Neural cell (in vitro differentiated cells): ENCODE results near the gene GRAMD2A. TPM values are rescaled to one million over a fixed set of nuclear protein-coding genes. Genes with fewer than 3 reads are reported as not detected.

Experiments used
- H2AFZ ChIP-seq: fragments of 200-600, 300-800 bp; sonication (generic), shearing (Covaris generic); 2 replicates; pipeline ENCODE4 v1.6.0; 2014; ENCODE audit warnings: low read depth, mild to moderate bottlenecking, antibody characterized with exemption, low read length, moderate library complexity
- H3F3A ChIP-seq: fragments of 200-600 bp; shearing (Covaris generic); 2 replicates; pipeline ENCODE4 v1.6.1; 2016; ENCODE audit warnings: mild to moderate bottlenecking, moderate library complexity, mixed read lengths, antibody characterized with exemption, low read length; ENCODE audit not compliant: insufficient read depth, poor library complexity, severe bottlenecking
- H3K27ac ChIP-seq: fragments of 200-600, 300-800 bp; sonication (generic), shearing (Covaris generic); 2 replicates; pipeline ENCODE4 v1.5.1; 2014; ENCODE audit warnings: mild to moderate bottlenecking, low read length, moderate library complexity
- H3K27me3 ChIP-seq: fragments of 300-800, 200-600 bp; sonication (generic), shearing (Covaris generic); 2 replicates; pipeline ENCODE4 v1.6.0; 2014; ENCODE audit warnings: mild to moderate bottlenecking, low read depth, low read length, moderate library complexity; ENCODE audit not compliant: insufficient read depth
- H3K36me3 ChIP-seq: fragments of 300-800, 200-600 bp; sonication (generic), shearing (Covaris generic); 2 replicates; pipeline ENCODE4 v1.5.1; 2014; ENCODE audit warnings: mild to moderate bottlenecking, antibody characterized with exemption, low read length, moderate library complexity; ENCODE audit not compliant: insufficient read depth
- H3K4me2 ChIP-seq: fragments of 300-800, 200-600 bp; sonication (generic), shearing (Covaris generic); 2 replicates; pipeline ENCODE4 v1.6.0; 2014; ENCODE audit warnings: mild to moderate bottlenecking, low read length
- H3K4me3 ChIP-seq: fragments of 300-800, 200-600 bp; sonication (generic), shearing (Covaris generic); 2 replicates; pipeline ENCODE4 v1.5.1; 2014; ENCODE audit warnings: mild to moderate bottlenecking, low read length, moderate library complexity
- H3K79me2 ChIP-seq: fragments of 200-600 bp; shearing (Covaris generic); replicated peaks from 2 replicates; pipeline ENCODE4 v1.6.0; 2014; ENCODE audit warnings: mild to moderate bottlenecking, low read length, moderate library complexity; ENCODE audit not compliant: insufficient read depth
- H3K9ac ChIP-seq: fragments of 300-800, 200-600 bp; sonication (generic), shearing (Covaris generic); 2 replicates; pipeline ENCODE4 v1.6.1; 2016; ENCODE audit warnings: mild to moderate bottlenecking, low read length, mixed read lengths
- H3K9me2 ChIP-seq: fragments of 200-600 bp; shearing (Covaris generic); 2 replicates; pipeline ENCODE4 v1.6.1; 2016; ENCODE audit warnings: mild to moderate bottlenecking, low read length, mixed read lengths; ENCODE audit not compliant: insufficient read depth
- H3K9me3 ChIP-seq: fragments of 200-600, 300-800 bp; sonication (generic), shearing (Covaris generic); 2 replicates; pipeline ENCODE4 v1.6.1; 2016; ENCODE audit warnings: mild to moderate bottlenecking, mixed run types, low read length, moderate library complexity, mixed read lengths
- H4K20me1 ChIP-seq: fragments of 200-600 bp; shearing (Covaris generic); 2 replicates; pipeline ENCODE4 v1.6.1; 2016; ENCODE audit warnings: mild to moderate bottlenecking, mixed run types; ENCODE audit not compliant: insufficient read depth
- CTCF ChIP-seq: fragments of 450-650 bp; IDR thresholded peaks from 2 replicates; pipeline ENCODE4 v1.5.1; 2014; ENCODE audit warnings: antibody characterized with exemption, mild to moderate bottlenecking, moderate library complexity; ENCODE audit not compliant: poor library complexity, severe bottlenecking
- EP300 ChIP-seq: fragments of 450-650 bp; conservative IDR thresholded peaks from 2 replicates; pipeline ENCODE4 v1.6.1; 2014; ENCODE audit warnings: antibody characterized with exemption, mild to moderate bottlenecking, moderate library complexity; ENCODE audit not compliant: poor library complexity, severe bottlenecking
- EZH2 ChIP-seq: fragments of 200-600, 300-800 bp; shearing (Covaris generic), sonication (generic); IDR thresholded peaks from 2 replicates; pipeline ENCODE4 v1.6.1; 2014; ENCODE audit warnings: antibody characterized with exemption, low read length, borderline replicate concordance, mild to moderate bottlenecking; ENCODE audit not compliant: insufficient read depth, poor library complexity, severe bottlenecking
- MXI1 ChIP-seq: fragments of 450-650 bp; conservative IDR thresholded peaks from 2 replicates; pipeline ENCODE4 v1.6.1; 2014; ENCODE audit warnings: antibody characterized with exemption, mild to moderate bottlenecking; ENCODE audit not compliant: poor library complexity, severe bottlenecking
- POLR2AphosphoS5 ChIP-seq: IDR thresholded peaks from 2 replicates; pipeline ENCODE4 v1.6.1; 2012
- RAD21 ChIP-seq: fragments of 450-650 bp; conservative IDR thresholded peaks from 2 replicates; pipeline ENCODE4 v1.6.1; 2014; ENCODE audit warnings: antibody characterized with exemption, mild to moderate bottlenecking, moderate library complexity
- REST ChIP-seq: IDR thresholded peaks from 2 replicates; pipeline ENCODE4 v1.6.1; 2012; ENCODE audit warnings: borderline replicate concordance
- SMC3 ChIP-seq: fragments of 450-650 bp; conservative IDR thresholded peaks from 2 replicates; pipeline ENCODE4 v1.6.1; 2014; ENCODE audit warnings: antibody characterized with exemption, mild to moderate bottlenecking, moderate library complexity; ENCODE audit not compliant: poor library complexity
- TAF1 ChIP-seq: IDR thresholded peaks from 2 replicates; pipeline ENCODE4 v1.6.1; 2012; ENCODE audit warnings: low read depth
- polyA plus RNA-seq: library from polyadenylated mRNA; depleted of rRNA; stranded (reverse); fragments of >200 nt; gene quantifications from 2 replicates; pipeline ENCODE4 v1.2.3, GENCODE V29; 2014

The GRAMD2A gene
- polyA plus RNA-seq, 1 donor from 2014 or later = 1.9 TPM

- H3K27me3 ChIP-seq = no peaks in the 10 kb centered on the region
- H4K20me1 ChIP-seq = no peaks in the 10 kb centered on the region
- peak overlapping the region; percentile 95 for H3K9ac ChIP-seq
- H3K79me2 ChIP-seq = peaks cover 39% of the 10 kb centered on the region
- no peaks in the 10 kb centered on the region for H3K9me3 ChIP-seq
- no peaks in the 10 kb centered on the region for H3K9me2 ChIP-seq
- H3K4me3 ChIP-seq = peak overlapping the region; percentile 99
- peak overlapping the region; percentile 69 for H2AFZ ChIP-seq
- H3K36me3 ChIP-seq = no peaks in the 10 kb centered on the region
- peak overlapping the region; percentile 92 for H3K27ac ChIP-seq
- peak overlapping the region; percentile 84 for H3K4me2 ChIP-seq
- H3F3A ChIP-seq = no peaks in the 10 kb centered on the region
- TF ChIP-seq POLR2AphosphoS5 (peak; percentile 69), SMC3 (no peak), EP300 (no peak), TAF1 (no peak), MXI1 (no peak), EZH2 (no peak), REST (no peak)
These were observed 32.8 kb upstream of the GRAMD2A start for GRCh38 chr15:72230197-72231065.

- no peak for TF ChIP-seq RAD21
- no peak for TF ChIP-seq TAF1
- TF ChIP-seq MXI1 = no peak
- no peak for TF ChIP-seq POLR2AphosphoS5
- no peak for TF ChIP-seq REST
- no peak for TF ChIP-seq CTCF
- TF ChIP-seq SMC3 = no peak
- TF ChIP-seq EZH2 = no peak
- no peak for TF ChIP-seq EP300
- peak overlapping the region; percentile 92 for H3K27ac ChIP-seq
- no peaks in the 10 kb centered on the region for H3K9me2 ChIP-seq
- peak overlapping the region; percentile 95 for H3K9ac ChIP-seq
- H3K4me3 ChIP-seq = peak overlapping the region; percentile 99
- no peaks in the 10 kb centered on the region for H3K36me3 ChIP-seq
- no peaks in the 10 kb centered on the region for H4K20me1 ChIP-seq
- no peaks in the 10 kb centered on the region for H3K9me3 ChIP-seq
- no peaks in the 10 kb centered on the region for H3K27me3 ChIP-seq
- H2AFZ ChIP-seq = peak overlapping the region; percentile 46
- peak overlapping the region; percentile 71 for H3K4me2 ChIP-seq
- peaks cover 42% of the 10 kb centered on the region for H3K79me2 ChIP-seq
- H3F3A ChIP-seq = no peaks in the 10 kb centered on the region
These were observed 32.3 kb upstream of the GRAMD2A start for GRCh38 chr15:72229947-72230196.
